LNCaP clone FGC (cell line): ENCODE results near the gene MSL2.
A peak's percentile ranks its signal among the peaks of the same experiment; 100 is the strongest.

Source experiments
- DNase-seq: peaks from one replicate; pipeline ENCODE4 v3.0.0-alpha.2; 2011; ENCODE audit warnings: low read depth
- H3K4me3 ChIP-seq: 2 replicates; pipeline ENCODE4 v1.5.1; 2011; ENCODE audit warnings: mild to moderate bottlenecking, low read depth, low read length, control low read depth
- CTCF ChIP-seq: IDR thresholded peaks from 2 replicates; pipeline ENCODE4 v1.5.1; 2012; ENCODE audit warnings: mild to moderate bottlenecking; ENCODE audit not compliant: control insufficient read depth, insufficient read depth; ENCODE audit errors: extremely low read depth

MSL2 gene

GRCh38 chr3:136196064-136196400 is at the start of gene MSL2:
TSS of gene MSL2 (minus strand) at chr3:136196335. CDS start at chr3:136195113, 1,222 bp downstream.
- H3K4me3 ChIP-seq: peak within 1 kb of the TSS; percentile 94
- no peak for DNase-seq
- no peak for TF ChIP-seq CTCF

- no peak for DNase-seq
- no peak overlapping the region for H3K4me3 ChIP-seq
- no peak for TF ChIP-seq CTCF
These were observed 49.6 kb upstream of the MSL2 start for GRCh38 chr3:136245691-136246090.

GRCh38 chr3:136239094-136239493 is 43.0 kb upstream of the MSL2 start:
- peak; percentile 13 for DNase-seq
- no peak for TF ChIP-seq CTCF
- H3K4me3 ChIP-seq: no peak overlapping the region

- no peak overlapping the region for H3K4me3 ChIP-seq
- TF ChIP-seq CTCF: no peak
- DNase-seq: no peak
These were observed 42.0 kb upstream of the MSL2 start for GRCh38 chr3:136237961-136238649.

- no peak for TF ChIP-seq CTCF
- peak; percentile 48 for DNase-seq
- H3K4me3 ChIP-seq: no peak overlapping the region
These were observed 41.0 kb upstream of the MSL2 start for GRCh38 chr3:136237103-136237502.

GRCh38 chr3:136236109-136236508 is 40.0 kb upstream of the MSL2 start:
- TF ChIP-seq CTCF: no peak
- DNase-seq: no peak

GRCh38 chr3:136235545-136235944 is 39.4 kb upstream of the MSL2 start:
- no peak for DNase-seq
- no peak overlapping the region for H3K4me3 ChIP-seq
- TF ChIP-seq CTCF: no peak

More at GRCh38 chr3:136236109-136236508, 40.0 kb upstream of the MSL2 start:
- H3K4me3 ChIP-seq: no peak overlapping the region
